Measurements from ENCODE around the gene PTPN6. TPM values are rescaled to one million over a fixed set of nuclear protein-coding genes. Genes with fewer than 3 reads are reported as not detected.

Gene PTPN6
- total and polyA plus RNA-seq, 2 of the 13 experiments (the other 11 are each of a cell fraction or from before 2014, with no cell fraction given): 10.5 to 10.6 TPM

GRCh38 chr12:6961695-6962284 is 10.6 kb downstream of the PTPN6 start (continued):
- TF ChIP-seq ZBTB40 (IDR thresholded peaks at IDR 0.05): no peak
- TF ChIP-seq ZBTB40 (CRISPR knock-in tag; IDR thresholded peaks at IDR 0.05): no peak
- TF ChIP-seq KLF12 (CRISPR knock-in tag; IDR thresholded peaks at IDR 0.05; ENCODE audit: borderline replicate concordance): no peak
- TF ChIP-seq ZSCAN9 (CRISPR knock-in tag; IDR thresholded peaks at IDR 0.05; ENCODE audit: borderline replicate concordance): no peak
- TF ChIP-seq KMT2B (CRISPR knock-in tag; IDR thresholded peaks at IDR 0.05): no peak; the same call in 1 of the 2 replicates
- TF ChIP-seq ATM (IDR thresholded peaks at IDR 0.05; ENCODE audit: borderline replicate concordance): no peak
- TF ChIP-seq, protein P1, sequence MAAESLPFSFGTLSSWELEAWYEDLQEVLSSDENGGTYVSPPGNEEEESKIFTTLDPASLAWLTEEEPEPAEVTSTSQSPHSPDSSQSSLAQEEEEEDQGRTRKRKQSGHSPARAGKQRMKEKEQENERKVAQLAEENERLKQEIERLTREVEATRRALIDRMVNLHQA (CRISPR knock-in tag; IDR thresholded peaks at IDR 0.05): no peak
- TF ChIP-seq DMTF1 (CRISPR knock-in tag; IDR thresholded peaks at IDR 0.05): no peak
- TF ChIP-seq NFYC (CRISPR knock-in tag; IDR thresholded peaks at IDR 0.05): no peak
- TF ChIP-seq, protein P2, sequence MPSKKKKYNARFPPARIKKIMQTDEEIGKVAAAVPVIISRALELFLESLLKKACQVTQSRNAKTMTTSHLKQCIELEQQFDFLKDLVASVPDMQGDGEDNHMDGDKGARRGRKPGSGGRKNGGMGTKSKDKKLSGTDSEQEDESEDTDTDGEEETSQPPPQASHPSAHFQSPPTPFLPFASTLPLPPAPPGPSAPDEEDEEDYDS (CRISPR knock-in tag; IDR thresholded peaks at IDR 0.05): 0 out of 2 replicates have a peak, but pooled peaks have one; percentile 21
- TF ChIP-seq FLYWCH1 (CRISPR knock-in tag; IDR thresholded peaks at IDR 0.05): no peak
- 0 out of 2 replicates have a peak, but pooled peaks have one; percentile 35 for TF ChIP-seq ZNF605 (CRISPR knock-in tag; IDR thresholded peaks at IDR 0.05)
- TF ChIP-seq TSC22D2 (CRISPR knock-in tag; IDR thresholded peaks at IDR 0.05; ENCODE audit: borderline replicate concordance): no peak
- peak; percentile 5; the same call in 1 of the 2 replicates for TF ChIP-seq HOXA3 (CRISPR knock-in tag; IDR thresholded peaks at IDR 0.05)
- no peak for TF ChIP-seq FOXM1 (CRISPR knock-in tag; IDR thresholded peaks at IDR 0.05)
- TF ChIP-seq SP4 (CRISPR knock-in tag; IDR thresholded peaks at IDR 0.05): no peak; the same call in 1 of the 2 replicates
- TF ChIP-seq ZNF589 (CRISPR knock-in tag; conservative IDR thresholded peaks at IDR 0.05): no peak
- TF ChIP-seq FOSL2 (CRISPR knock-in tag; IDR thresholded peaks at IDR 0.05): peak; percentile 26; the same call in 1 of the 2 replicates
- peak; percentile 66 for TF ChIP-seq RBM39 (IDR thresholded peaks at IDR 0.05; ENCODE audit: low read depth, low read length, poor library complexity, severe bottlenecking)
- TF ChIP-seq DNMT1 (CRISPR knock-in tag; IDR thresholded peaks at IDR 0.05): no peak
